Vagina (tissue), 2 donors: ENCODE measurements around the gene PHF20.

ENCODE experiments used
- POLR2AphosphoS5 ChIP-seq, 2 donors: sonication (generic); formaldehyde crosslinking; IDR thresholded peaks; one replicate each; pipeline ENCODE4 v1.9.0; 2017; ENCODE audit warnings: antibody characterized with exemption in 2 of 2, mild to moderate bottlenecking in 2 of 2, low read depth in 1 of 2; ENCODE audit not compliant: insufficient read depth in 1 of 2
- TF ChIP-seq, protein P1 (sequence below), 3 experiments: fragments of 450-650 bp in 2 of 3; fragments of 200-600 bp in 1 of 3; sonication (generic) in 1 of 3; IDR thresholded peaks; one replicate each; pipeline ENCODE4 v1.5.1; 2017 to 2019; ENCODE audit warnings: antibody characterized with exemption in 3 of 3, mild to moderate bottlenecking in 2 of 3, moderate library complexity in 2 of 3

DNA sequence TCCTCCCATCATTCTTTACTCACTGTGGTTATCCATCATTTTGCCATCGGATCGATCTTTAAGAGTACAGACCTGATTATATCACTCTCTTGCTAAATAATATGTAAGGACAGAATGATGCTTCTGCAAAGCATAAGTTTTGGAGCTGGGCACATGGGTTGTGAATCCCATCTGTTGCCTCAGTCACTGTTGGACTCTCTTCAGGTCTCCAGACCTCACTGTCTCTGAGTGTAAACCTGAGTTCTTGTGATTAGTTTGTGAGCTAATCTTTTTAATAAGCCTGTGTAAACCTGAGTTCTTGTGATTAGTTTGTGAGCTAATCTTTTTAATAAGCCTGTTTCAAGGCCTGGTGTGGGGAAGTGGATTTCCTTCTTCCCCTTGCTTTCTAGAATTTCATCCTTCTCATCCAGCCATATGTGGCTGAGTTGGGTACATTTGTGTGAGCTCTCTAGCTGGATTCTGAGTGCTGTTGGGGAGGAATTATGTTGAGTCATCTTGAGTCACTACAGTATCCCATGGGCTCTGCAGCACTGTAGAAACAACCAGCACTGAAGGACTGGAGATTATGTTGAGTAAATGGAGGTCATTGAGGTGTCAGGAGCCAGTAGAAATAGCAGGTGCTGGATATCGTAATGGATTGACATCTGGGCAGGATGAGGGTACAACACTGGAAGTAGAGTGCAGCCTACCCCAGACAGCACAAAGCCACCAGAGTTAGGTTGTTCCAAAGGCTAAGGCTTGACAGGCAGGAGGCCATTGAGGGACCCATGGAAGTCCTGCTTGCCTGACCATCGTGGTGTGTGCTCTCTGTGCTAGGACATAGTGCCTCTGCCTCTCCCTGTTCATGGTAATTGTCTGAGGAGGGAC is 130.1 kb downstream of the PHF20 start:
- TF ChIP-seq, protein P1, sequence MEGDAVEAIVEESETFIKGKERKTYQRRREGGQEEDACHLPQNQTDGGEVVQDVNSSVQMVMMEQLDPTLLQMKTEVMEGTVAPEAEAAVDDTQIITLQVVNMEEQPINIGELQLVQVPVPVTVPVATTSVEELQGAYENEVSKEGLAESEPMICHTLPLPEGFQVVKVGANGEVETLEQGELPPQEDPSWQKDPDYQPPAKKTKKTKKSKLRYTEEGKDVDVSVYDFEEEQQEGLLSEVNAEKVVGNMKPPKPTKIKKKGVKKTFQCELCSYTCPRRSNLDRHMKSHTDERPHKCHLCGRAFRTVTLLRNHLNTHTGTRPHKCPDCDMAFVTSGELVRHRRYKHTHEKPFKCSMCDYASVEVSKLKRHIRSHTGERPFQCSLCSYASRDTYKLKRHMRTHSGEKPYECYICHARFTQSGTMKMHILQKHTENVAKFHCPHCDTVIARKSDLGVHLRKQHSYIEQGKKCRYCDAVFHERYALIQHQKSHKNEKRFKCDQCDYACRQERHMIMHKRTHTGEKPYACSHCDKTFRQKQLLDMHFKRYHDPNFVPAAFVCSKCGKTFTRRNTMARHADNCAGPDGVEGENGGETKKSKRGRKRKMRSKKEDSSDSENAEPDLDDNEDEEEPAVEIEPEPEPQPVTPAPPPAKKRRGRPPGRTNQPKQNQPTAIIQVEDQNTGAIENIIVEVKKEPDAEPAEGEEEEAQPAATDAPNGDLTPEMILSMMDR (IDR thresholded peaks at IDR 0.05) = no peak
- no peak for TF ChIP-seq POLR2AphosphoS5 (IDR thresholded peaks at IDR 0.05; ENCODE audit: insufficient read depth in 1 of 2, low read depth in 1 of 2)
